Daoy (cell line): Measurements from ENCODE around the gene POU3F3. TPM values are rescaled to one million over a fixed set of nuclear protein-coding genes. Genes with fewer than 3 reads are reported as not detected.

Experiments used
- DNase-seq: peaks from one replicate; pipeline ENCODE4 v3.0.0-alpha.2; 2015; ENCODE audit warnings: low read depth
- total RNA-seq: library from RNA; depleted of rRNA; stranded (reverse); fragments of >200 nt; shearing (Covaris generic); gene quantifications from 2 replicates; pipeline ENCODE4 v1.2.3, GENCODE V29; 2014

The POU3F3 gene
- total RNA-seq, 1 experiment from 2014 or later, result 5.8 TPM

DNA sequence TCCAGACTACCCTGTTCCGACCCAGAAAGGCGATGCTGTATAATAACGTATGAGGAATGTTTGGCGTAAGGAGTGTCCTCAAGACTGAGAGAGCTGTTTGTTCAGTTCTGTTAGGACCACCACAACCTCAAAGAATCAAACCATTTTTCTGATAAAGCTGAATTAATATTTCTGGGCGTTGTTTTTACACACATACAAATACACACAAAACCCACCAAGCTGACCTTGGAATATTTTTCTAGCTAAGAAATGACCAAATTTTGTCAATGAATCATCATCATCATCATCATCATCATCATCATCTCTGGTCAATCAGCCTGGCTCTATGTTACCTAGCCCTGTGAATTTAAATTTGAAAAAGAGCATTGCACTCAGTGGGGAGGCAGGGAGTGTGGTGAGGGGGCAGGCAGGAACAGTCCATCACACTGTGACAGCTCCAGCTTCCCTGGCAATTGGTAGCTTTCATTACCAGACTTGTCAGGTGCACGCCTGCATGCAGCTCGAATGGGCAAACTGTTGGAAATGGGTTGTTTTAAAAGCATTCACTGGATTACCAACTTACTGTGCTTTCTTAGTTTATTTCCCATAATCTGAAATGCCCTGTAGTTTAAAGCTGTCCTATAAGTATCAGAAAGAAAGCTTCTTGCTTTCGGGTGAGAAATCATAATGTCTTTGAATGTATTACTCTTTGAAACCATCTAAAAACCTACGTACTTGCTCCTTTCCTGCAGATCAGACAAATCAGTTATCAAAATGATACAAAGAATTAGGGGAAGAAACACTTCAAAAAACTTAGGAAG, 6.9 kb upstream of the POU3F3 start:
- peak; percentile 32 for DNase-seq

DNA sequence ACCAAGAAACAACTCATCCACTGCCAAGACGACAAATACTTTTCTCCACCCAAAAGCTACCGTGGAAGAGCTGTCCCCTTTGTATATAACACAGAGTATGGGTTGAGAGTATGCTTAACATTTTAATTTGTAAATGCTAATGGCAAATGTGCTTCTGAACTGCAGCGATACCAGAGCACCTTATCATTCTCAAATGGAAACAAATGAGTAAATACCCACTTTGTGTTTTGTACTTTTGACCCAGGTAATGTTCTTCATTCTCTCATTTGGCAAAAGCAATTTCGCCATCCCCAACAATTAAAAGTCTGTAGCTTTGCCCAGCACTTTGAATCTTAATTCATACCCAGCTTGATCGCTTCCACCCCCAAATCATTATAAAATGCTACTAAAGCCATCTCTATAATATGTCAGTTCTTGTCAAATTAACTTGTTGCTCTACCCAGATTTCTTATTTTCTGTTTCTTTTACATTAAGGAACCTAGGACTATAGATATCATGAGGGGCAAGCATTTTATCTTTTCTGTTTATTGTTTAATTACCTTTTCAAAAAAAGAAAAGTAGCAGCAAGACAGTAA, 6.2 kb upstream of the POU3F3 start:
- DNase-seq, result no peak

DNA sequence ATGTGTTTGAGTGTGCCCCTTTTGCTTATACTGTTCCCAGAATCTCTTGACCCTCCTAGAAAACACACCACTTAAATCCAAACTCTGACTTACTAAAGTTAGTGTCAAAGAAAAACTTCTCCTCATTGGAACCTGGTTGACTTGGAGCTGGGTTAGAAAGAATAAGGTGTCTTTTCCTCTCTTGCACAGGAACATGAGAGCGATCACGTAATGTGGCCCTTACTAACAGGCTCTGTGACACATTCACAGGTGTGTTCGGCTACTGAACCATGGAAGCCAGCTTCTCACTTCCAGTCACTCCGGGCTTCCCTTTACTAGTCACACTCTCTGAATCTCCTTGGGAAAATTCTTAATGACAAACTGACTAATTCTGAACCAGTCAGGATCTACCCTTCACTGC, 5.4 kb upstream of the POU3F3 start:
- peak; percentile 52 for DNase-seq

DNA sequence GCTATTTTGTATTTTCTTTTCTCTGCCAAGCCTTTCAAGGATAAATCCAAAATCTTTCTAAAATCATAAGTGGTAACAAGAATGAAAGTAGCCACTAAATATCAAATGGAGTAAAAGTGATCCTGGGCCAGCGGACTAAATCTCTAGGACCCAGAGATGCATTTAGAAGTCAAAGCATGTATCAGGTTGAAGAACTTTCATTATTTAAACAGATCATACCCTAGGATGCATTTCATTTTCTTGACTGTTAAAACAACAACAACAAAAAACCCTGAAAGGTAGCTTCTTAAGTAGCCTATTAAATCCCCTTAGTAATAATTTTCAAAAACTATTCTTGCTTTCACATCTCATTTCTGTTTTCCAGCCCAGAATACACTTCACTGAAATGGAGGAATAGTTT, 4.8 kb upstream of the POU3F3 start:
- no peak for DNase-seq

DNA sequence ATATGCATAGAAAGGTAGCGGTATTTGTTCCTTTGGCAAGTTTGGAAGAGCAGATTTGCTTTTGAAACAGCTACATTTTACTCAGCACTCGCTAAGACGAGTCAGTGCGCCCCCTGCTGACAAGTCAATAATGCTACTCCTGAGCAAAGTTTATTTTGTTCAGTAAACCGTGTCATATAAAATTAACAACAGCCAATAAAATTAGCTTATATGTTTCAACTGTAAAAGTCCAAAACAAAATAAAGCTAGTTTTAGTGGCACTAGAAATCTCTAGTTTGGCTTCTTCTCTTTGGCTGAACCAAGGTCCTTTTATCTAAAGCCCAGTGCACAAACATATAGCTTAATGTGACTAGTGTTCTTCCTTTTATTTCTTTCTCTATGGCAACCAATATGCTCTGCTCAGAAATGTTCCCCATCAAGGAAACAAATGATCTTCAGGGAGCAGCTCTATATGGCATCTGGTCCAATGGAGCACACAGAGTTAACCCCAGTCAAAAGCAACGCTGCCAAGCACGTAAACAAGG, 4.2 kb upstream of the POU3F3 start:
- DNase-seq, result peak; percentile 76

DNA sequence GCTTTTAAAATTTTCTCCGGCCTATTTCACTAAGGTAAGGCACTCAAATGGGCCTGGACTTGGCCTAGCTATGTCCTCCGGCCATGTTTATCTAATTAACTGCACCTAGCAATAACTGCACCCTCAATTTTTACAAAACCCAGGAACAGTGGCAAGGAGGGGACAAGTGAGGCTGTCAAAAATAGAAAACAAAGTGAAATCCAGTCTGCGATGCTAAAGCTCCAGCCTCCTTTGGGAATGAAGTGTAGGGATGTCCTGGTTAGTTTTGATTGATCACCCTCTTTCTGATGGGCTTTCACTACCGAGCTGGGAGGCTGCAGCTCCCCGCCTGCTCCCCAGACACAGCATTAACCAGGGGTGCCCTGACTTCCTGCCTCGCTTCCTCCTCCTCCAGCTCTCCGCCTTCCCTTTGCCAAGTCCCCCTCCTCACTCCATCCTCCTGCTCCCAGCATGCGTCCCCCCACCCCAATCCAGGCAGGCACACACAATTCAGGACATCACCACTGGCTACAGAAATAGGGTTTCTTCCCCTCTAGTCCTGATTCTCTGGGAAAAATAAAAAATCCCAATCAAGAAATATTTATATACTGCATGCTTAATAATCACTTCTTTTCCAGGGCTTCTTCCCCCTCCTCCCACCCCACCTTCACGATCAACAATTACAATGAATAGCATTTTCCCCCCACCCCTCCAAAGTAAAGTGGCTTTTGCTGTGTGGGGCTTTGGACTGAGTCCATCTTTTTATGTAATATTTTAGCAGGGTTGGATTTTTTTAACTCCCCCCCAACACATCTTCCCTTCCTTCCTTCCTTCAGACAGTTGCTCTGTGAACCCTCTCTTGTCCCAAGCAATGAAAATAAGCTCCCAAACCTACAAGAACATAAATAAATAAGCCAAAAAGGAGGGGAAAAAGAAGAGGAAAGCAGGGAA, 3.3 kb upstream of the POU3F3 start:
- DNase-seq, result no peak

DNA sequence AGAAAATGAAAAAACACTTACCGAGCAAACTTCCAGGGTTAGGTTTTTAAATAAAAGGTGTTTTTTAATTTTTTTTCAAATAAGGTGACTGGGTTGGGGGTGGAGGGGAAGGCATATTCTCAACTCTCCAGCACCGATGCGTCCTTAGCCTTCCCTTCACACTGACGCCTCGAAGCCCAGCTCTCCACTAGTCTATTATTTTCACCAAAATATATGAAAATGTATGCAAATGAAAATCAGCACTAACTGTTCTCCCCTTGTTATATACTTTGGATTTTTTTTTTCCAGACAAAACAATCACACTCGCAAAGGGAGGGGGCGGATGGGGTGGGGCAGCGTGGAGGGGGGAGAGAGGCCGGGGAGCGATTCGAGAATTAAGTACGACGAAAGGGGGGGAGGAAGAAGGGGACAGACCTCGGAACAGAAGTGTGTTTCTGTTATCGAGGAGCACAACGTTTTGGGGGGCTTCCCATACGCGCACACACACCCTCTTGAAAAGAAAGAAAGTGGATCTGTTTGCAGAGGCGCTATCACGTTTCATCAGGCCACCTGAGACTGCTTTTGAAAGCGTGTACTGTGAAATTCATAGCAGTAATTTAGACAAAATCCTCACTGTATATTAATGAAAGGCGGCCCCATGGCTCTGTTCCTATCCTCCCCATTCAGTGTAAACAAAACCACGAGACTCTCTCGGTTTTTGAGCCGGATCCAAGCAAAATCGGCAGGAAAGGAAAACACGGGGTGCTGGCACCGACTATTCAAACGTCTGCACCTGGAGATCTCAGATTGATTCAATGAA, 2.4 kb upstream of the POU3F3 start:
- DNase-seq, result no peak

DNA sequence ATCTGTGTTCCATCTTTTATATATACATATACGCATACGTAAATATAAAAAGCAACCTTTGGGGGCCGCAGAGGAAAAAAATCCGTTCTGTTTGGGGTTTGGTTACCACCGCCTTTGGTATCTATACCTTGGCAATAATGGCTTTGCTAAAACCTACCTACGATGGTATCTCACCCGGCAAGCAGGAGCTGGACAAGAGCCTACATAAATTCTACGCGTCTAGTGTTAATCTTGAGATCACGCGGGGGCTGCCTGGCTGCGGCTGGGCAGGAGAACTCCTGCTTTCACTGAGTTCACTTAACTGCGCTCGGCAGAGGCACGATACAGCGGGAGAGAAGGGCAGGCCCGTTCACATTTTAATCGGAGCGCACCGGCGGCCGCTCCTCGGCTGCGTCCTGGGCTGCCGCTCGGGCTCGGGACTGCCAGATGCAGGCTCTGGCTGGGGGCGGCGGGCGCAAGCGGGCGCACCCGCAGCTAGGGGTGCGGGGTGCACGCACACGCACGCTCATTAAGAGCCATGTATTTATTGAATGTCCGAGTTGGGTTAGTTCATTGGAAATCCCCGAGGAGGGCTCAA, 1.7 kb upstream of the POU3F3 start:
- peak; percentile 71 for DNase-seq

DNA sequence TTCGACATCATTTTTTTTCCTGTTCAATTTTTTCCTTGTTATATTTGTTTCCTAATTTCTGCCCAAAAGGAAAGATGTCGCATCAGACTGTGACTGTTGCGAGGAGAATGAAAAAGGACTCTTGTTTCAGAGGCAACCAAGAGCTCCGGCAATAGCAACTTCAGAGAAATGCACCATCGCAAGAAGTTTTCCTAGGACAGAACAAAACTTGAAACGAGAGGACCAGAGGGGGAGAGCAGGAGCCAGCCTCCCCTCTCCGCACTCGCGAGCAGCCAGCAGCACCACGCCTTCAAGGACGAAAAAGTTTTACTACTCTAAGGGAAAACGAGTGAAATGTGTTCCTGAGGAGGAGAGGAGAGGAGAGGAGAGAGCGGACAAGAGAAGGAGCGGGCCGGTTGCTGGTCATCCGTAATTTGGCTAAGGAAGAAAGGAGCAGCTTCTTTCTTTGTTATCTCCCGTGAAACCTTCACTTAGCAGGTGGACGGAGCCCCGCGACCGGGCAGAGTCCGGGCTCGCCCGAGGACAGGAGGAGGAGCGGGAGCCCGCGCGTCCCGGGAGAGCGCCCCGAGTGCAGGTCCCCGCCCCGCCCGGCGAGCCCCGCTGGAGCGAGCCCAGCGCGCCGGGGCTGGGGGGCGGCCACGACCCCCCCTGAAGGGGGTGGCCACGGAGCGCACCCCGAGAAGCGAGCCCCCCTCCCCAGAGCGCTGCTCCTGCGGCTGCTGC, 744 bp downstream of the POU3F3 start:
- peak; percentile 64 for DNase-seq

DNA sequence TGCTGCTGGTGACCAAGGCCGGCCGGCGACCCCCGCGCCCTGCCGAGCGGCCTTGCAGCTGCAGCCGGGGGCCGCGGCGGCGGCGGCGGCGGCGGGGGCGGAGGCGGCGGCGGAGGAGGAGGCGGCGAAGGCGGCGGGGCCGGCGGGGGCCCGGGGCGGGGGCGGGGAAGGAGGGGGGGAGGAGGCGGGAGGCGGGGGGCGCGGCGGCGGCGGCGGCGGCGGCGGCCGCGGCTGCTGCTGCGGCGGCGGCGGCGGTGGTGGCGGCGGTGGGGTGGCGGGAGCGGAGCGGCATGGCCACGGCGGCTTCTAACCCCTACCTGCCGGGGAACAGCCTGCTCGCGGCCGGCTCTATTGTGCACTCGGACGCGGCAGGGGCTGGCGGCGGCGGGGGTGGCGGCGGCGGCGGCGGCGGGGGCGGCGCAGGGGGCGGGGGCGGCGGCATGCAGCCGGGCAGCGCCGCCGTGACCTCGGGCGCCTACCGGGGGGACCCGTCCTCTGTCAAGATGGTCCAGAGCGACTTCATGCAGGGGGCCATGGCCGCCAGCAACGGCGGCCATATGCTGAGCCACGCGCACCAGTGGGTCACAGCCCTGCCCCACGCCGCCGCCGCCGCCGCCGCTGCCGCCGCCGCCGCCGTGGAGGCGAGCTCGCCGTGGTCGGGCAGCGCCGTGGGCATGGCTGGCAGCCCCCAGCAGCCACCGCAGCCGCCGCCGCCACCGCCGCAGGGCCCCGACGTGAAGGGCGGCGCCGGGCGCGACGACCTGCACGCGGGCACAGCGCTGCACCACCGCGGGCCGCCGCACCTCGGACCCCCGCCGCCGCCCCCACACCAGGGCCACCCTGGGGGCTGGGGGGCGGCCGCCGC, 1.5 kb downstream of the POU3F3 start:
- peak; percentile 26 for DNase-seq

DNA sequence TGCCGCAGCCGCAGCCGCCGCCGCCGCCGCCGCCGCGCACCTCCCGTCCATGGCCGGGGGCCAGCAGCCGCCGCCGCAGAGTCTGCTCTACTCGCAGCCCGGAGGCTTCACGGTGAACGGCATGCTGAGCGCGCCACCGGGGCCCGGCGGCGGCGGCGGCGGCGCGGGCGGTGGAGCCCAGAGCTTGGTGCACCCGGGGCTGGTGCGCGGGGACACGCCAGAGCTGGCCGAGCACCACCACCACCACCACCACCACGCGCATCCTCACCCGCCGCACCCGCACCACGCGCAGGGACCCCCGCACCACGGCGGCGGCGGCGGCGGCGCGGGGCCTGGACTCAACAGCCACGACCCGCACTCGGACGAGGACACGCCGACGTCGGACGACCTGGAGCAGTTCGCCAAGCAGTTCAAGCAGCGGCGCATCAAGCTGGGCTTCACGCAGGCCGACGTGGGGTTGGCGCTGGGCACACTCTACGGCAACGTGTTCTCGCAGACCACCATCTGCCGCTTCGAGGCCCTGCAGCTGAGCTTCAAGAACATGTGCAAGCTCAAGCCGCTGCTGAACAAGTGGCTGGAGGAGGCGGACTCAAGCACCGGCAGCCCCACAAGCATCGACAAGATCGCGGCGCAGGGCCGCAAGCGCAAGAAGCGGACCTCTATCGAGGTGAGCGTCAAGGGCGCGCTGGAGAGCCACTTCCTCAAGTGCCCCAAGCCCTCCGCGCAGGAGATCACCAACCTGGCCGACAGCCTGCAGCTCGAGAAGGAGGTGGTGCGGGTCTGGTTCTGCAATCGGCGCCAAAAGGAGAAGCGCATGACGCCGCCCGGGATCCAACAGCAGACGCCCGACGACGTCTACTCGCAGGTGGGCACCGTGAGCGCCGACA, 2.4 kb downstream of the POU3F3 start:
- peak; percentile 74 for DNase-seq

DNA sequence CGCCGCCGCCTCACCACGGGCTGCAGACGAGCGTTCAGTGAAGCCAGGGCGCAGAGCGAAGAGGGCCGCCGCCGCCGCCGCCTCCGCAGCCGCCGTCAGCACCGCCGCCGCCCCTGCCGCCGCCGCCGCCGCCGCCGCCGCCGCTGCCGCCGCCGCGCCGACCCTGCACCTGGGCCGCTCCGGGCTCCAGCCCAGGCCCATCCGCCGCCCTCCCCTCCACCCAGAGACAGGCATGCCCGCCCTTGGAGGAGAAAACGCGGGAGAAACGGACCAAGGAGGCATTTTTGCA, 3.0 kb downstream of the POU3F3 start:
- DNase-seq, result no peak

DNA sequence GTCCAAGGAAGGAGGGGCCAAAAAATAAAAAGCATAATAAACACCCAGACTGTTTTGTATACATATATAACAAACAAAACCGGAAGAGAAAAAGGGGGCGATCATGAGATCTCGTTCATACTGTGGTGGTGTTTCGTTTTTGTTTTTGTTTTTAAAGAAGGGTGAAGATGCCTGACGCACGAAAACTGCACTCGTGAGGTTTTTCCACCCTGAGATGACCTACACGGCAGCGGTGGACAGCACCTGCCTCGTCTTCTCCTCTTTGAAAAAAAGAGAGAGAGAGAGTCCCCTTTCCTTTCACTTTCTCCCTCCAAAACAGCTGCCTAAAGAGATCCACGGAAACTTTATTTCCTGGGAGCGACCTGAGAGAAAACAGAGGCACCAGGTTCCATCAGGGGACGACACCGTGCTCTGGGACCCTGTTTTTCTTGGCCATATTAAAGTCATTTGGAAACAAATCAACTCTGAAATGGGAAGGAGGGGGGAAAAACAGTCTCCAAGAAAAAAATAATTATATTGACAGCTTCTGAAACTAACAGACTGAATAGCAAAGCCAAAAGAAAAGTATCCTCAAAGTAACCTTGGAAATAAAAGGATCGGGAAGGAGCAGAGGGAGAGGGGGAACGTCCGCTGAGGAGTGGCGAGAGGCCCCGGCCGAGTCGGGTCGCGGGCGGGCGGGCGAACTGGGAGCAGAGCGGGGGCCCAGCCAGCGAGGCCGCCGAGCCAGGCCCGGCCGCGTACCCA, 3.5 kb downstream of the POU3F3 start:
- DNase-seq, result peak; percentile 24

DNA sequence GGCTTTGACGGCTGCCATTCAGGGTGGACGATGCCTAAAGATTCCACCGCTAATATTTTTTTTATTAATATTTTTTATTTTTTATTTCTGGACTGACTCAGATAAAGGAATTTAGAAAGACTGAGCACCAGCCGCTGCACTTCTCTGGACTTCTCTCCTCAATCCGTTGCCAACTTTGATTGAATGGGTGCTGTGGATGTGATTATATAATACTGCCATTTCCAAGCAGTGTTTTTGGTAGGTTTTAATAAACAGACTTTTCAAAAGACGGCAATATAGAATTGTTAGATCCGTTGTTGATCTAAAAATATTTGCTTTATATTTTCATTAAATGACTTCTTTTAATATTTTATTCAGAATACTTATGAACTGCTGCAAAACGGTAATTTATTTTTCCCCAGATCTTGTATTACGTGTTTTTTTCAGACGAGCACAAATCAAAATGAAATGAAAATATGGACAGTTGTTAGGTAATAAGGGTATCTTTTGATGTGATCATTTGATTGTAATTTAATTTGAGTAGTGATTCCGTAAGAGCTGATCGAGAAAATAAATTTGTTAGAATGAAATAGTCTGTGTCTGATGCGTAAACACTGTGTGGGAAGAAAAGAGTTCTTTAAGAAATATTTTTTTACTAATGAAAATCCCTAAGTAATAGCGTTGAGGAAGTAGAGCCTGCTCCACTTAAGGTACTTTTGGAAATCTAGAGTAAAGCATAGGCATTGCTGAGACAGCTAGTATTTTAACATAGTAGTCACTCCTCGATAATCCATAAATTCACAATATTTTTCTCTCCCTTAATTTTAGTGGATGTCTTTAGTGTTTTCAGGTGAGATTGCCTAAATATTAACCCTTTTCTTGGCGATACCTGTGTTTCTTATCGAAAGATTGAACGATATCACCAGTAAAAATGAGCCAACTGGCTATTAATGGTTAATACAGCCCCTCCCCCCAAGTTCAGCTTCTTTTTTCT, 4.4 kb downstream of the POU3F3 start:
- DNase-seq, result peak; percentile 25

DNA sequence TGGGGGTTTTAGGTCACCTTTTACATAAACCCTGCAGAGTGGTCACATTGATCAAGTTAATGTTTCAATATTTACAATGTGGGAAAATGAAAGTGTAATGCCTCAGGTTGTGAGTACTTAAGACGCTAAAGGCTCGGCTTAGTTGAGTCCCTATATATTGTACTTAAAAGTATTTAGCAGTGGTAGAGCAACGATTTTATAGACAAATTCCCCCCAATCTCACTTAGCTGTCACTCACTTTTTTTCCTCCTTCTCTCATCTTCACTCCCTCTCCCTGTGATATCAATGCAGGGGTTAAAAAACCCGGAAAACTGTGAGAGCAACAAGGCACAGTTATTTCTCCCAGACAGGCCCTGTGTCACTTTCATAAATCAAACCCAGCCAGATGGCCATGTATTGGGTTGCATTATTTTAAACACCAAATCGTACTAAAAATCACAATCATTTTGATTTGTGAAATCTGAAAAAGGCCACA, 5.4 kb downstream of the POU3F3 start:
- DNase-seq, result no peak

DNA sequence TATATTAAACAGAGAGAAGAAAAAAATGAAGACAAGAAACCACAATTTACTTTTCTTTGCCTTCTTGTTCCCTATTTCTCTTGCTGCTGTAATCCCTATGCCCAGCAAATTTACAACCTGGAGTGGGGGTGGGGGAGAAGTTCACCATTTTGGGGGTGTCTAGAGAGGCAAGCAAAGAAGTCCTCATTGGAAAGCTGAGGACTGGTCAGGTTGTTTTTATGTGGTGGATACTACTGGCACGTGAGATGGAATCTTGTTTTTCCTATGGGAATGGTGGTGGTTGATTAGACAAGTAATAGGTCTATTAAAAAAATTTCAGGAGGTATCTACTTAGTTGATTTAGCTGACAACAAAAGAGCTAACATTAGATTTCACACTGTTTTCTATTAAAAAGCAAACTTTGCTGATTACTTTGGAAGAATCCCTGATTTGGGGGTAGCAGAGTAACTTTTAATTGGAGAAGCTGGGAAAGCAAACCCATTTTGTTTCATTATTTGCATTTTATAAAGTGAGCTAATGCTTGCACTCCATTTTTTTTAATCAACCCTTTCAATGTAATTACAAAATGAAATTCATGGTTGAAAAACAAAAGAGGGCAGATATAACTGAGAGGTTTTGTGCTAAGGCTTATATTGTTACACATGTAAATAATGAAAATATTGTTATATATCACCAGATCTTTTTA, 6.0 kb downstream of the POU3F3 start:
- DNase-seq, result no peak
